Upper lobe of left lung (tissue), 6 donors: ENCODE data around the gene MAP2K1. TPM values are rescaled to one million over a fixed set of nuclear protein-coding genes. Genes with fewer than 3 reads are reported as not detected.
A peak's percentile ranks its signal among the peaks of the same experiment; 100 is the strongest.
"Not testable (repeated sequence)": the region's sequence is repeated elsewhere in the genome, so short reads cannot be mapped to it uniquely, and the experiment has no call there.

Experiments used
- ATAC-seq, 2 donors: fragments of 200-7000 bp; cut with Tn5 transposase; one replicate each; pipeline ENCODE4 v1.9.1; 2022; ENCODE audit warnings: mild to moderate bottlenecking in 2 of 2, moderate library complexity in 2 of 2; ENCODE audit not compliant: low FRiP score in 2 of 2
- DNase-seq, 2 donors: peaks; one replicate each; pipeline ENCODE4 v3.0.0-alpha.2; 2019 to 2020
- H3K27ac ChIP-seq, 4 donors: fragments of 200-600 bp; sonication (generic); one replicate each; pipeline ENCODE4 v1.5.1; 2016 to 2019
- H3K27me3 ChIP-seq, 4 donors: fragments of 200-600 bp; sonication (generic); one replicate each; pipeline ENCODE4 v1.5.1; 2017 to 2019
- H3K36me3 ChIP-seq, 4 donors: fragments of 200-600 bp; sonication (generic); one replicate each; pipeline ENCODE4 v1.5.1; 2016 to 2019
- H3K4me1 ChIP-seq, 4 donors: fragments of 200-600 bp; sonication (generic); one replicate each; pipeline ENCODE4 v1.5.1; 2018 to 2019
- H3K4me3 ChIP-seq, 4 donors: fragments of 200-600 bp; sonication (generic); one replicate each; pipeline ENCODE4 v1.5.1; 2017 to 2019; ENCODE audit warnings: mild to moderate bottlenecking in 2 of 4, moderate library complexity in 1 of 4
- H3K9me3 ChIP-seq, 4 donors: fragments of 200-600 bp; sonication (generic); one replicate each; pipeline ENCODE4 v1.5.1; 2018 to 2019
- CTCF ChIP-seq, 6 experiments: fragments of 450-650 bp in 4 of 6; fragments of 200-600 bp in 2 of 6; sonication (generic) in 2 of 6; IDR thresholded peaks; one replicate each; pipeline ENCODE4 v1.5.1; 2016 to 2019; ENCODE audit warnings: antibody characterized with exemption in 6 of 6
- EP300 ChIP-seq, 4 donors: sonication (generic); formaldehyde crosslinking; IDR thresholded peaks; one replicate each; pipeline ENCODE4 v1.5.1; 2017; ENCODE audit warnings: antibody characterized with exemption in 4 of 4, control low read depth in 2 of 4
- POLR2A ChIP-seq, 4 donors: fragments of 450-650 bp; IDR thresholded peaks; one replicate each; pipeline ENCODE4 v1.5.1; 2016 to 2017; ENCODE audit warnings: antibody characterized with exemption in 4 of 4, mild to moderate bottlenecking in 2 of 4
- POLR2AphosphoS5 ChIP-seq, 2 donors: sonication (generic); formaldehyde crosslinking; IDR thresholded peaks; one replicate each; pipeline ENCODE4 v1.5.1; 2017; ENCODE audit warnings: antibody characterized with exemption in 2 of 2
- WGBS, 2 donors: methylation state at CpG; one replicate each; pipeline ENCODE4 v1.1.5; 2017 to 2018; 5-methylcytosine and 5-hydroxymethylcytosine counted together
- total RNA-seq, 6 donors: library from RNA; depleted of rRNA in 4 of 6; stranded (reverse); fragments of >200 nt in 4 of 6; gene quantifications; one replicate each; pipeline versions ENCODE4 v1.1.0 to v1.2.1, GENCODE V29; 2016 to 2021
- donor health status: DM: no; HTN: no; CAD: no; lungs with moderate emphysema.
- donor health status: DM: no; HTN: yes; CAD: no; lungs with severe emphysema.

Gene MAP2K1
- total RNA-seq, 6 donors from 2014 or later = 38.5 to 80.3 (median 62.4) TPM

GRCh38 chr15:66378814-66379430 is 7.8 kb upstream of the MAP2K1 start:
- WGBS, 2 donors = 92 to 96% methylated on average over 7 of the region's 7 CpGs
- no peaks in the 10 kb centered on the region for H3K4me1 ChIP-seq

DNA sequence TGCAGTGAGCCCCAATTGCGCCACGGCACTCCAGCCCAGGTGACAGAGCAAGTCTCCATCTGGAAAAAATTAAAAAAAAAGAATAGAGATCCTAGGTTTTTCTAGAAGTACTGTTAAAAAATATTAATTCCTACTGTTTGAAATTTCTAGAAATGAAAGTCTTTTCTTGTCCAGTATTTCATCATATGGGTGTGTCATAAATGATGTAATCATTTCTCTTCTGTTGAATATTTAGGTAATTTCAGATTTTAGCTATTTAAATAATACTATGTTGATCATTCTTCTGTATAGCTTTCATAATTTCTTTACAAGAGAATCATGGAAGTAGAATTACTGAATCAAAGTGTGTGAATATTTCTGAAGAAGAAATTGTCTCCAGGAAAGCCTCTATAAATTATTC is 5.3 kb upstream of the MAP2K1 start:
- H3K4me3 ChIP-seq, DNase-seq, H3K27me3 ChIP-seq, H3K9me3 ChIP-seq, H3K27ac ChIP-seq, ATAC-seq, H3K36me3 ChIP-seq: not testable (repeated sequence)
- peaks cover 0 to 13% (median 8%) of the 10 kb centered on the region in 4 donors for H3K4me1 ChIP-seq
- 92 to 96% methylated on average over 2 of the region's 2 CpGs for WGBS, 2 donors

More at GRCh38 chr15:66378814-66379430, 7.8 kb upstream of the MAP2K1 start:
- TF ChIP-seq POLR2AphosphoS5 (IDR thresholded peaks at IDR 0.05) = no peak
- no peak overlapping the region for H3K4me3 ChIP-seq
- ATAC-seq (no peak), DNase-seq (no peak)
- no peak overlapping the region for H3K27ac ChIP-seq
- H3K27me3 ChIP-seq = no peaks in the 10 kb centered on the region
- peaks cover 0 to 4% (median 2%) of the 10 kb centered on the region in 4 donors for H3K9me3 ChIP-seq
- H3K36me3 ChIP-seq = no peaks in the 10 kb centered on the region

GRCh38 chr15:66387163-66388042 is 691 bp downstream of the MAP2K1 start:
- DNase-seq = peak; percentile 58 to 77
- Histone ChIP-seq H3K4me1 (peaks cover 18 to 59% (median 37%) of the 10 kb centered on the region in 4 donors), H3K27ac (peak overlapping the region; percentile 94 to 96 (median 95)), H3K27me3 (no peaks in the 10 kb centered on the region), H3K36me3 (peaks cover 0 to 3% (median 0%) of the 10 kb centered on the region in 4 donors), H3K4me3 (peak overlapping the region; percentile 71 to 96 (median 89)), H3K9me3 (no peaks in the 10 kb centered on the region)
- ATAC-seq = peak; percentile 58 to 73
- 0 to 2% methylated on average over 13 to 24 of the region's 62 CpGs for WGBS, 2 donors
- peak in 1 of 4 donors; percentile 4 for TF ChIP-seq POLR2A (IDR thresholded peaks at IDR 0.05)
- TF ChIP-seq POLR2AphosphoS5 (IDR thresholded peaks at IDR 0.05) = no peak
- peak in 3 of 6 experiments; percentile 13 to 27 (median 24) for TF ChIP-seq CTCF (IDR thresholded peaks at IDR 0.05)

- WGBS, 2 donors = 30 to 31% methylated on average over 3 of the region's 3 CpGs
- Histone ChIP-seq H3K4me1 (peaks cover 18 to 59% (median 37%) of the 10 kb centered on the region in 4 donors), H3K9me3 (no peaks in the 10 kb centered on the region), H3K4me3 (peak overlapping the region; percentile 71 to 96 (median 89)), H3K36me3 (peaks cover 0 to 3% (median 0%) of the 10 kb centered on the region in 4 donors), H3K27ac (peak overlapping the region in 3 of 4 donors; percentile 95 to 96 (median 95)), H3K27me3 (no peaks in the 10 kb centered on the region)
- DNase-seq = no peak
- TF ChIP-seq POLR2A (IDR thresholded peaks at IDR 0.05) (no peak), EP300 (IDR thresholded peaks at IDR 0.05) (no peak), CTCF (IDR thresholded peaks at IDR 0.05) (peak in 2 of 6 experiments; percentile 1 to 10), POLR2AphosphoS5 (IDR thresholded peaks at IDR 0.05) (no peak)
- no peak for ATAC-seq
These were observed 1.3 kb downstream of the MAP2K1 start for GRCh38 chr15:66388043-66388363.

DNA sequence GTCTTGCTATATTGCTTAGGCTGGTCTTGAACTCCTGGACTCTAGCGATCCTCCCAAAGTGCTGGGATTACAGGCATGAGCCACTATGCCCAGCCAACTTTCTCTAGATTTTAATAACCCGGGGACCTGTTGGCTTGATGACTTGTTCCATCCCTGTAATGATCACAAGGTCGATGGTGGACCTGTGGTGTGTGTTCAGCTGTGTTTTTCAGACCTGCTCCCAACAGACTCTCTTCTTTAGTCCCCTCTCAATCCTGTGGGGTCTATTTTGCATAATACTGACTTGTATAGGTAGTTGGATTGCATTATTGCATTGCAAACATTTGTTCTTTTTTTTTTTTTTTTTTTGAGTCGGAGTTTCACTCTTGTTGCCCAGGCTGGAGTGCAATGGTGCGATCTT is 1.9 kb downstream of the MAP2K1 start:
- TF ChIP-seq POLR2A (IDR thresholded peaks at IDR 0.05) = no peak
- TF ChIP-seq EP300 (IDR thresholded peaks at IDR 0.05) = no peak
- TF ChIP-seq POLR2AphosphoS5 (IDR thresholded peaks at IDR 0.05) = no peak
- TF ChIP-seq CTCF (IDR thresholded peaks at IDR 0.05) = no peak
- Histone ChIP-seq H3K27ac (peak overlapping the region in 1 of 4 donors; percentile 95), H3K36me3 (peaks cover 0 to 3% (median 0%) of the 10 kb centered on the region in 4 donors), H3K27me3 (no peaks in the 10 kb centered on the region), H3K4me1 (peaks cover 18 to 59% (median 40%) of the 10 kb centered on the region in 4 donors), H3K4me3 (peak overlapping the region in 2 of 4 donors; percentile 71 to 92), H3K9me3 (no peaks in the 10 kb centered on the region)
- DNase-seq (no peak), ATAC-seq (no peak)
- 78 to 84% methylated on average over 5 of the region's 5 CpGs for WGBS, 2 donors
